ENCODE data around the gene TXNDC17.
"Not testable (repeated sequence)": the region's sequence is repeated elsewhere in the genome, so short reads cannot be mapped to it uniquely, and the experiment has no call there.

The TXNDC17 gene

GRCh38 chr17:6691546-6691945 lies 50.7 kb downstream of the TXNDC17 start:
- Histone ChIP-seq H3K27ac (no peak overlapping the region), H3K9ac (no peak overlapping the region), H3K4me3 (no peak overlapping the region), H3K27me3 (no peaks in the 10 kb centered on the region), H4K20me1 (no peaks in the 10 kb centered on the region), H3K4me1 (no peaks in the 10 kb centered on the region), H3K36me3 (no peaks in the 10 kb centered on the region), H3K4me2 (no peak overlapping the region), H3K9me3 (no peaks in the 10 kb centered on the region)
- no peak for TF ChIP-seq Cebpa-rat (IDR thresholded peaks at IDR 0.05)

- H4K20me1 ChIP-seq, H3K9me3 ChIP-seq, H3K27me3 ChIP-seq, H3K4me3 ChIP-seq, H3K9ac ChIP-seq, H3K4me2 ChIP-seq, H3K27ac ChIP-seq, H3K4me1 ChIP-seq, H3K36me3 ChIP-seq: not testable (repeated sequence)
Observed at GRCh38 chr17:6691958-6692357, 51.1 kb downstream of the TXNDC17 start.

All from BLaER1 (cell line).